GM21723 (cell line): ENCODE measurements around the gene CHRNA7.
"Not testable (repeated sequence)": the region's sequence is repeated elsewhere in the genome, so short reads cannot be mapped to it uniquely, and the experiment has no call there.

Source experiments
- ATAC-seq: cut with Tn5 transposase; IDR thresholded peaks from one replicate; pipeline ENCODE4 v1.9.1; 2021; ENCODE audit warnings: mild to moderate bottlenecking, moderate library complexity; ENCODE audit not compliant: unreplicated experiment

The CHRNA7 gene

DNA sequence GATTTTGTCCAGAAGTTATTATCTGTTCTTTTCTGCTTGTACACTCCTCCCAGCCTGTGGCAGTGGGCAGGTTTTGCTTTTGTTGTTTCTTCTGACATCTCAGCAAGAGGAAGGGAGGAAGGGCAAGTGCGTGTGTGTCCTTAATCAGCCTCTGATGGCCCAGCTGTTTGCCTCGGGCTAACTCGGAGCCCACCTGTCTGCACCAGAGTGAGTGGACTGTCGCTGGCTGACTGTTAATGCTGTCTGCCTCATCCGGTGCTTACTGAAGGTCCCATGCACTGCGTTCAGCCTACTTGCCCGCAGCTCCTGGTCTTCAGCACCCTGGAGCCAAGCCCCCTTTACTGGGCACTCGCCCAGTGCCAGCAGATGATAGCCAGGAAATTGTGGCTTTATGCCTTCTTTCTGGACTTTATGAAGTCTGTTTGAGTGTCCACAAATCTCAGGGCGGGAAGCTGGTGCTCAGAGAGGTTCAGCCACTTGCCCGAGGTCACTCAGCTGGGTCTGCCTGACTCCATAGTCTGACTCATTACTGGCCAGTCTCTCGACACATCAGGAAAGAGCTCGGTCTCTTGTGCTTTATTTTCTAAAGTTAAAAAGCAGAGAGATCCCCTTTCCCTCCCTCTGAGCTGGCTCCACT lies 89.5 kb downstream of the CHRNA7 start:
- ATAC-seq: no peak

DNA sequence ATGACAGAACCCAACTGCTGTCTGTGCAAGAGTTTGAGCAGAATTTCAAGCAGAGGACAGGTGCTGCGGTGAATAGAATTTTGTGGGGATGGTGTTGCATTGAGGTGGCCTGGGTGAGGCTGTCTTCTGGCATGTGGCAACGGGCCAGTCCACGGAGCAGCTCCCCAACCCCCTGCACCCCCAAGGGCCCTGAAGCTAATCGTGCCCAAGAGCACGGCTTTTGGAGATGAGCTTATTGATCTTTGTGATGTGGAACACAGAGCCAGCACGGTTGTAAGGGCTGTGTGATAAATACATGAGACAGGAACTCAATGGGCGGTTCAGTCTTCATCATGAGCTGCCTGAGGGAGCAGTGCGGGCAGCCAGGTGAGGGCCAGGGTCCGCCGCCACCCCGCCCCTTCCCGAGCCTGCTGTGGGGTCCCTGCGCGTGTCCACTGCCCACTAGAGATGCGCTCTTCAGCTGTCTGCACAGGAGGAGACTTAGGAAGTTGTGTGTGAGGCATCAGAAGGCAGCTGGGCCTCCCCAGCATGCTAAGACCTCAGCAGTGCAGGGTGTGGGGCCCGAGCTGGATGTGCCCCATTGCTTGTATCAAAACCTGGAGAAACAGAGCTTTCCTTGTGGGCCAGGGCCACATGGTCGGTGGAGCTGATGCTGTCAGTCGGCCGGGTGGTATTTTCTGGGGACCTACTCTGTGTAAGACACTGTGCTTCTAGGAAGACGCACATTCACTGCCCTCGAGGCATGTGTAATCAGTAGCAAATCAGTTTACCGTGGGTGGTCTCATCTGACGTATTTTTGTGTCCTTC lies 90.5 kb downstream of the CHRNA7 start:
- ATAC-seq: no peak

DNA sequence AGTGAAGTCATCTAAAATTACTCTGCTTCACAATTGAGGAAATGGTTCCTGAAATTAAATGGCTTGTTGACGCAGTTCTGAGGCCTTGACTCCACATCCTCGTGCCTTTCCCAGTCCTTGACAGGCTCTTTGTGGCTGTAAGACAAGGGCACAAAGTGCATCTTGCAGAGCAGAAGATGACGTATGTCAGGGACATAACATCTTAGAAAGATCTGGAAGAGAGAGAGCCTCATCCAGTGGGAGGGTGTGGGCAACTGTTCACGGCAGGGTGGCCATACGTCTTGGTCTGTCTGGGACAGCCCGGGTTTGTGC lies 91.0 kb downstream of the CHRNA7 start:
- no peak for ATAC-seq

DNA sequence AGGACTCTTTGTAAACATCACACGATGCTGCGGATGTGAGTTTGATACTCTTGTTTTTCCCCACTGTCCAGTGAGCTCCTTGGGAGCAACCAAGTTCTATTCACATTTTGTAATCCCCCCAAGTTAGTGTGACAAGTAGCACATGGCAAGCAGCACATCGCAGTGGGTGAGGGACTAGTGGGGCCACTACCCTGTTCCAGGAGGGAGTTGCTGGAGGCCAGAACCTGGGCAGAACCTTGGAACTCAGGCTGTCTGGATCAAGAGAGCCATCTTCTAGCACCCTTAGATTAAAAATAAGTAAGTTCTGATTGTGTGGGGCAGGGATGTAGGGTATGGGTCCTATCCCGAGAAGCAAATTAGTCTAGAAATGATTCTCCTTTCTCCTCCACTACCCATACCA lies 91.7 kb downstream of the CHRNA7 start:
- no peak for ATAC-seq

DNA sequence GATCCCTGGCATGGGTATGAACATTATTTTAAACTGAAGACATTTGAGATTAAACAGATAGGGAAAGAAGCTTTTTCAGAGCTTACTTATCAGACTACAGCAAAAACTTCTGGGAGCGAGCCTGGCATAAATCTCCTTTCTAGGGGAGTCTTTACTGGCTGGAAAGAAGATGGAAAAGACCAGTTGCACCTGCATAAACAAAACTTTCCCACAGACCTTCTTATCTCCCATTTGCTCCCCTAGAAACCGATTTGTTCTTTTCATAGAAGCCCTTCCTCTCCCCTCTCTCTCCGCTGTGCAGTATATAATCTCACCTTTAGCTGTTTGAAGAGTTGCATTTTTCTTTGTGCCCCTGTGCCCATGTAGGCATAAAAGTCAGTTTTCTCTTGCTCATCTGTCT lies 93.2 kb downstream of the CHRNA7 start:
- no peak for ATAC-seq

DNA sequence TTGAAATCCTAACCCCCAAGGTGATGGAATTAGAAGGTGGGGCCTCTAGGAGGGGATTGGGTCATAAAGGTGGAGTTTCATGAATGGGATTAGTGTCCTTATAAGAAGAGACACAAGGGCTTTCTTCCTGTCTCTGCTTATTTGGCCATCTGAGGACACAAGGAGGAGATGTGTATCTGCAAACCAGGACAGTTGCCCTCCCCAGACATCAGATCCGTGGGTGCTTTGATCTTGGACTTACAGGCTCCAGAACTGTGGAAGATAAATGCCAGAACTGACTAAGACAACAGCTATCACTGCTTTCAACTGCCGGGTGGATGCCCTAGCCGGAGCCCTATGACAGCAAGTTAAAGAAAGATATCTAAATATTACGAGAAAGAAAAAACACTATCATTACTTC lies 94.4 kb downstream of the CHRNA7 start:
- ATAC-seq: no peak

DNA sequence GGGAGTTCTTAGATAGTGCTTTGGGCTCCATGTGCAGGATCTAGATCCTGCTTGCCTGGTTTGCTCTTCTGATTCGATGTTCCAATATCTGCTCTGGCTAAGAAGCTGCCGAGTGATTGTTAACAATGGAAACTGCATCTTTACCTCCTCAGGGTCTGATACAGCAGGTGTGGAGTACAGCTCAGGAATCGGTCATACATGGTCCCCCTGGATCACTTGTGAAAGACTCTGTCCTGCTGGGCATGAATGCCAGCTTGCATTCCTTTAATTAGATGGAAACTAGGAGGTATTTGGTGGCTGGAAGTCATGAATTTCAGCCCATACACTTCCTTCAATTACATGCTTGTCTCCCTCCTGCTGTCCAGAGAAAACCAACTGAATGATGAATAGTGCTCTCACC lies 95.3 kb downstream of the CHRNA7 start:
- ATAC-seq: no peak

DNA sequence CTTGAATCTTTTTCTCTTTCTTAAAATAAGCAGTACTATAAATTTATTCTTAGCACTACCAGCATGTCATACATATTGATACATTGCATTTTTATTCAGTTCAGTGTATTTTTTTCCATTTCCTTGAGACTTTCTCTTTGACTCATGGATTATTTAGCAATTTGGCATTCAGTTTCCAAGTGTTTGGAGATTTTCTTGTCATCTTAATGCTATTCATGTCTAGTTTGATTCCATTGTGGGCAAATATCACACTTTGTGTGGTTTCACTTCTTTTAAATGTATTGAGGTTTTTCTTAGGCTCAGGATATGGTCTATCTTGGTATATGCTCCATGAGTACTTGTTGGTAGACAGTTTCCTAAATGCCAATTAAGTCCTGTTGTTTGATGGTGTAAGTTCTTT lies 99.5 kb downstream of the CHRNA7 start:
- no peak for ATAC-seq

DNA sequence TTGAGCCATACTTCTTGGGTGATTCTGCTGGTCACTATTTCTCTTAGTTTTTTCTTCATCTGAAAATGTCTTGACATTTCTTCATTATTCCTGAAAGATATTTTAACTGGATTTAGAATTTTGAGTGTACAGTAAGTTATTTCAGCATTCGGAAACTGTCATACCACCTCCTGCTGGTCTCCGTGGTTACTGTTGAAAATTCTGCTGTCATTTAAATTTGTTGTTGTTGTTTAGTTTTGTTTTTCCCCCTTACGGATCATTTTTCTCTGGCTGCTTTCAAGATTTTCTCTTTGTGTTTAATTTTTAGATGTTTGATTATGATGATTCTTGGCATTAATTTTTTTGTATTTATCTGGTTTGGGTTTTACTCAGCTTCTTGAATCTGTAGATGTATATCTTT lies 100.5 kb downstream of the CHRNA7 start:
- no peak for ATAC-seq

DNA sequence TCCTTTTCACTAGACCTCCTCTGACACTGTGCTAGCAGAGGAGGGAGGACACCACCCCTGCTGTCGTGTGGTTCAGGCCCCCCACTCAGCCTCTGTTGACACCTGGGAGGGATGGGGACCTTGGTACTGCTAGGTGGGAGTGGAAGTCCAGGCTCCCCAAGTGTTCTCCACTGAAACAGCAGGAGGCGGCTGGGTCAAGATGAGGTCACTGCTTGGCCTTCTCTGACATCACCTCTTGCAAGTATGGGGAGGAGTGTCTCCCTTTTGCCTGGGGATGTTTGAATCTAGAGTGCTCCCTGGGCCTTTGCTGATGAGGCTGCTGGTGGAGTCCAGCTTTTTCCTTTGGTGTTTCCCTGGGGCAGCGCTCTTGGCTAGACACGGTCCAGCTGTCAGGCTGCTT lies 101.5 kb downstream of the CHRNA7 start:
- no peak for ATAC-seq

DNA sequence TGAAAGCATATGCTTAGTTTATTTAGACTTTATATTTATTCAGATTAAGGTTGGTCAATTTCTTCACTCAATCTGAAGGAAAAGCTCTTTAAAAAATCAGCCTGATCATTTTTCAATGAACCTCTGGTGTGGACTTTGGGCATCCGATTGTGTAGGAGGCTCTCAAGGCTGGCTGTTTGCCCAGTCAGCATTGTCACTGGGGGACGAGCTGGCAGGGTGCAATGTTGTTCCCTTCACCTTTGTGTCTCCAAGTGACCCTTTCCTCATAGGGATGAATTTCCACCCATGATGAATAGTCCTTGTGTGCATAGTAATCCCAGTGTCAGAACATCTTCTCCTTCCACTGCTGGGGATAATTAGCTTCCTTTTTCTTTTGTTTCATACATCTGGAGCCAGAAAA lies 102.5 kb downstream of the CHRNA7 start:
- no peak for ATAC-seq

DNA sequence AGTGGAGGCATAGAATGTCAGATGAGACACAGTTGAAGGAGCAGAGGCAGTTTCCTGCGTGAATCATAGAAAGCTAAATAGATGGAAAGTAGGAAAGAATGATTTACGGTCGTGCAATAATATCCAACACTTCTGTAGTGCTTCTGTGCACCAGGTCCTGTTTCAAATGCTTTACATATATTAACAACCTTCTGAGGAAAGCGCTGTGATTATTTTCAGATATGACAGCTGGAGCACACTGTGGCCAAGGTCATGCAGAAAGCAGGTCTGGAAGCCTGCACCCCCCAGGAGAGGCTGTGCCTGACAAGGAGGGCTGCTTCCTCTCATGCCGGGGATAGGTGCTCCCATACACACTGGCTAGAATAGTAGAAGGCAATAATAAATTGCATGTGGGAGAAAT lies 104.5 kb downstream of the CHRNA7 start:
- no peak for ATAC-seq

DNA sequence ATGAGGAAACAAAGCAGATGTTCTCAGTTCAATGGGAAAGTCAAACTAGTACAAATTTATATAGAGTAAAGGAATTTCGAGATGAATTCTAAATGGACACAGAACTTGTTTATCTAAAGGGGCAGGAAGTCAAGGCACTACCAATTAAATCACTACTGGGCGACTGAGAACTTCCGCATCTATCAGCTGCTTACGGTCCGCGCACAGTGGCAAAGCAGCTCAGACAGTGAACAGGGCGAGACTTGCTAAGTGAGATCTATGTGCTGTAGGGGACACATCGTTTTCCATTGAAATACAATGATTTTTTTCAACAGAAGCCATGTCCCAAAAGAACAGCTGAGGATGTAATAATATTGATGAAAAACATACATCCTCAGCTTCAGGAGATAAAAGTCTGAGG lies 105.0 kb downstream of the CHRNA7 start:
- no peak for ATAC-seq

DNA sequence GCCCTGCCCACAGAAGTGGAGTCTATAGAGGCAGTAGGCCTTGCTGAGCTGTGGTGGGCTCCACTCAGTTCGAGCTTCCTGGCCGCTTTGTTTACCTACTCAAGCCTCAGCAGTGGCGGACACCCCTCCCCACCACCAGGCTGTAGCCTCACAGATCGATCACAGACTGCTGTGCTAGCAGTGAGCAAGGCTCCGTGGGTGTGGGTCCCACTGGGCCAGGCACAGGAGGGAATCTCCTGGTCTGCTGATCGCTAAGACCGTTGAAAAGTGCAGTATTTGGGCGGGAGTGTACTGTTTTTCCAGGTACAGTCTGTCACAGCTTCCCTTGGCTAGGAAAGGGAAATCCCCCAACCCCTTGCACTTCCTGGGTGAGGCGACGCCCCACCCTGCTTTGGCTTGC lies 115.2 kb downstream of the CHRNA7 start:
- ATAC-seq: not testable (repeated sequence)

DNA sequence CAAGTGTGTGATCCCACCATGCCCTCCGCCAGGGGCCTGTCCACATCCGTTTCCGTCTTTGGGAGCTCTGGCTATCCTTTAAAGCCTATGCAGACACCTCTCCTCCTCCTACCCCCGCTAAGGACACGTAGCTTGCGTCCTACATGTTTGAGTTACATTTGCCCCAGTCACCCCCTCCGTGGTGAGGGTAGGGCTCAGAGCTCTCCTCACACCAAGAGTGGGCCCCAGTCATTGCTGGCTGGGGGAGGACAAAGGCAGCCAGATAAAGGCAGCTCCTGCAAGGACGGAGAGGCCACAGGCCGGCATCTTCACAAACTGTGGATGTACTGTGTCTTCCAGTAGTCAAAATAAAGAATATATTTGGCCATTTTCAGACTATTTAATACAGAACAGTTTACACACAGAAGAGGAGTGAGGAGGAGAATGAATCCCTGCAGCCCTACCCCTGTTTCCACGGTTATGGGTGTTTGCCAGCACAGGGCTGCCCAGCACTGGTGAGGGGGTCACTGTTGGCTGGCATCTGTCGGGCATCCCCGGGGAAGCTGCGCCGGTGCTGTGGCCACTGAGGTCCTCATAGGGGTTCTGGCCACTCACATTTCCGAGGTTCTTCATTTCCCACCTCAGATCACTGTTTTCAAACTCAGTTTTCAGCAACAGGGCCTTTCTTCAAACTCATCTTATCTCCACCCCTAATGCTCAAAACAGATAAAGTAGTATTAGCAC lies 118.7 kb downstream of the CHRNA7 start:
- ATAC-seq: no peak

DNA sequence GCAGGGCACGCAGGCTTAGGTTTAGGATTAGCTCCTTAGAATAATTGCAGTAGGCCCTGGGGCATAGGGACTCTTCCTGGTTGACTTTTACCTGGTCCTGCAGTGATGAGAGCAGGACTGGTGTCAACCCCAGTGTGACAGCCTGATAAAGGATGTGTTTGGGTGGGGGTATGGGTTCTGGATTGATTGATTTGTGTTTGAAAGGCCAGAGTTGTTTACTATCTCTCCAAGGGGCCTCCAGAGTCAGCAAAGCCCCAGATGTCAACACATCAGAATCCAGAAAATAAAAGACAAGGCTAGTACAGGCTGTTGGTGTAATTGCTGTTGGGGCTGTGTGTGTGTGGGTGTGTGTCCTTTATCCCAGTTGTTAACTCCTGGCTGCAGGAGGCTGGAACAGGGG lies 122.3 kb downstream of the CHRNA7 start:
- ATAC-seq: no peak

DNA sequence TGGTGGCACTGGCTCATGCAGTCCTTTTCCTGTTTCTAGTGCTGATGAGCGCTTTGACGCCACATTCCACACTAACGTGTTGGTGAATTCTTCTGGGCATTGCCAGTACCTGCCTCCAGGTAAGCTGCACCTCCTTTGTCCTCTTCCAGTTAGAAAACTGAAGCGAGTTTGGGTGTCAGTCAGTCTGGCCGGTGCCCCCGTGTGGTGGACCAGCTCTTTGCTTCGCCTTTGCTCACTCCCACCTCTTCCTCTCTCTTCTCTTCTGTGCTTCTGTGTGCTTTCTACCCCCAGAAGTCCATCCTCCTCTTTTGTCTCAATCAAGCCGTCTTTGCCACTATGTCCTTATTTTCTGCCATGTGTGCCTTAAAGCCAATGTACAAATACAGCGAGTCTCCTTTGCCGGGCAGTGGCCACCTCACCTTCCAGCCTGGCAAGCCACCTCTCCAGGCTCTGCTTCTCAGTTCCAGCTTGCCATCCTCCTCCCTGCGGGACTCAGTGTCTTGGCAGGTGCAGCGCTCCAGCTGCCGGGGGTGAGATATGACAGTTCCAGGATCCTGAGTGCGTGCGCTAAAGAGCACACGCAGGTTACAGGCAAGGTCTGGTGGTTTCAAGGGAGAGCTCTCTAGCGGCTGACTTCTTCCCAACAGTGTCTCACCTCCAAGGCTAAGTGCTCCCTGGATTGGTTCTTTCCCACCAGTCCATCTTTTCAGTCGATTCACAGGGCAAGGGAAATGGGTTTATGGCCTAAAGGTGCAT lies 123.7 kb downstream of the CHRNA7 start:
- ATAC-seq: not testable (repeated sequence)

DNA sequence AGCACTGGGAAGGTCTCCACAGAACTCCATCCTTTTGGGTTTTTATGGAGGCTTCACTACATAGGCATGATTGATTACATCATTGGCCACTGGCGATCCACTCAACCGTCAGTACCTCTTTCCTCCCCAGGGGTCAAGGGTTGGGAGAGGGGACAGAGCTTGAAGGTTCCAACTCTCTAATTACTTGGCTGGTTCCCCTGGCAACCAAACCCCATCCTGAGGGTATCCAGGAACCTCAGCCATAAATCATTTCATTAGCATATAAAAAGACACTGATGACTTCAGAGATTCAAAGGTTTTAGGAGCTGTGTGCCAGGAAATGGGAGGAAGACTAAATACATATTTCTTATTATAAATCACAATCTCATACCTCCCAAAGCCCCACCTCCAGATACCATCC lies 131.8 kb downstream of the CHRNA7 start:
- ATAC-seq: not testable (repeated sequence)

DNA sequence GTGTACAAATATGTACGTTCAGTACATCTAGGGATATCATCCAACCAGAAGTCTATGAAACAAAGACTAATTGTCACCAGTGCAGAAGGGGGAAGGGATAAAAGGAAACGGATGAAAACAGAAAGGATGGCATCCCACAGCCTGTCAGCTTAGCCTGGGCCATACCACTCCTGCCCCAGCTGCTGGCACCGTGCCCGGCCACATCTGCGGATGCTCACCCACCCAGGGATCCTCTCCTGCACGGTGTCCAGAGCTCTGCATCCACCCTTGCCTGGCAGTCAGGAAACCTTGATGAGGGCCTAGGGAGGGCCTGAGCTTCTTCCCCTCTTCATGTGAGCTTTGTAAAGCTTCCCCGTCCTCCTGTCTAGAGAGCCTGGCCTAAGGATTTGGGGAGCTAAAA lies 133.8 kb downstream of the CHRNA7 start:
- not testable (repeated sequence) for ATAC-seq

DNA sequence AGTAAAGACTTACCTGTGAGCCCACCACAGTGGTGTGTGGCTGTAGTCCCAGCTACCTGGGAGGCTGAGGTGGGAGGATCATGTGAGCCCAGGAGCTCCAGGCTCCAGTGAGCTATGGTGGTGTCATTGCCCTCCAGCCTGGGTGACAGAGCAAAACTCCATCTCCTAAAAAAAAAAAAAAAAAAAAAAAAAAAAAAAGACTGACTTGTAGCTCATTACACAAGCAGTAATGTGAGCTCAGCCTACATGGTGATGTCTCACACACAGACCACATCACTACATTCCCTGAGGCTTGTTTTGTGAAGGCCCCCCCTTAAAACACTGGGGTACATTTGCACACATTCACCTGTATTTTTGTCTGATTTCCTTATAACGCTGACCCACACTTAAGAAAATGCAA lies 134.4 kb downstream of the CHRNA7 start:
- ATAC-seq: not testable (repeated sequence)

DNA sequence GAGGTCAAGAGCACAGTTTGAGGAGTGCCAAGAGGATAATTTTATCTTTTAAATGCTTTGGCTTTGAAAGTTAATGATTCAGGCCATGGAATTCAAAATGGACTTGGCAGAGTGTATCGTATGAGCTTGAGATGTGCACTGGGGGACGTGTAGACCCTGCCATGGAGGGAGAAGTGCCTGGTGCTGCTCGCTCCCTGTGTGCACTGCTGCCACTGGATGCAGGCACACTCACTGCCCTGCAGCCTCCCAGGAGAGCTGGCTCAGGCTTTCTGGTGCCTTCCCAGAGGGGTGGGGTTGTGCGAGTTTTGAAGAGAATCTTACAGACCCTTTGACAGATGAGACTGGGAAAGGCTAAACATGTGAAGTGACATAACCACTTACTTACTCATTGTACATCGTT lies 135.5 kb downstream of the CHRNA7 start:
- not testable (repeated sequence) for ATAC-seq
